HEK293 (cell line): ENCODE measurements around the gene RNF32.

ENCODE experiments used
- CTCF ChIA-PET: fragments of 350-600 bp; formaldehyde crosslinking; extraction: SDS; loops from one replicate; lab custom pipeline; 2021; ENCODE audit warnings: antibody characterized with exemption; lab: Yijun Ruan, JAX
- POLR2A ChIA-PET: fragments of 300-600 bp; formaldehyde crosslinking; extraction: SDS; loops from one replicate; lab custom pipeline; 2020; ENCODE audit warnings: antibody characterized with exemption, inconsistent platforms; lab: Yijun Ruan, JAX
- H3K27ac ChIP-seq: fragments of 200-500 bp; sonication (Bioruptor generic); 2 replicates; pipeline ENCODE4 v1.5.1; 2014; ENCODE audit warnings: low read depth, low read length, control low read depth, inconsistent platforms; ENCODE audit errors: extremely low read depth
- H3K36me3 ChIP-seq, 2 experiments: fragments of 200-500 bp in 1 of 2; sonication (Bioruptor generic) in 1 of 2; 1 replicate in 1 of 2; 2 replicates in 1 of 2; pipeline ENCODE4 v1.5.1; 2014 to 2017; ENCODE audit warnings: inconsistent platforms in 2 of 2, low read length in 2 of 2; ENCODE audit not compliant: control insufficient read depth in 2 of 2, insufficient read depth in 1 of 2
- H3K4me1 ChIP-seq: fragments of 200-500 bp; sonication (Bioruptor generic); 2 replicates; pipeline ENCODE4 v1.5.1; 2014; ENCODE audit warnings: mild to moderate bottlenecking, low read length, inconsistent platforms; ENCODE audit not compliant: control insufficient read depth, insufficient read depth
- H3K4me3 ChIP-seq: 2 replicates; pipeline ENCODE4 v1.5.1; 2011; ENCODE audit warnings: low read depth, mild to moderate bottlenecking, control low read depth, low read length, moderate library complexity
- H3K9me3 ChIP-seq: fragments of 200-500 bp; sonication (Bioruptor generic); 2 replicates; pipeline ENCODE4 v1.5.1; 2014; ENCODE audit warnings: low read depth, low read length, inconsistent platforms; ENCODE audit not compliant: control insufficient read depth, insufficient read depth
- EGR2 ChIP-seq: fragments of 450-650 bp; formaldehyde crosslinking; IDR thresholded peaks from 2 replicates; pipeline ENCODE4 v1.5.1; 2016; ENCODE audit warnings: low read depth, missing biosample characterization, missing genetic modification characterization
- FEZF1 ChIP-seq: fragments of 450-650 bp; formaldehyde crosslinking; IDR thresholded peaks from 2 replicates; pipeline ENCODE4 v1.5.1; 2016; ENCODE audit warnings: missing biosample characterization, missing genetic modification characterization
- GLI2 ChIP-seq: fragments of 450-650 bp; formaldehyde crosslinking; IDR thresholded peaks from 2 replicates; pipeline ENCODE4; 2017; ENCODE audit warnings: missing biosample characterization, missing genetic modification characterization, low read depth, borderline replicate concordance
- GLI4 ChIP-seq: fragments of 450-650 bp; formaldehyde crosslinking; IDR thresholded peaks from 2 replicates; pipeline ENCODE4 v1.5.1; 2016; ENCODE audit warnings: missing biosample characterization, missing genetic modification characterization
- REPIN1 ChIP-seq: fragments of 450-650 bp; formaldehyde crosslinking; IDR thresholded peaks from 2 replicates; pipeline ENCODE4 v1.5.1; 2017; ENCODE audit warnings: missing biosample characterization, missing genetic modification characterization, low read depth
- ZEB2 ChIP-seq: fragments of 450-650 bp; formaldehyde crosslinking; IDR thresholded peaks from 2 replicates; pipeline ENCODE4 v1.5.1; 2016; ENCODE audit warnings: missing biosample characterization, missing genetic modification characterization
- ZNF112 ChIP-seq: fragments of 450-650 bp; formaldehyde crosslinking; IDR thresholded peaks from 2 replicates; pipeline ENCODE4 v1.5.0; 2017; ENCODE audit warnings: missing biosample characterization, missing genetic modification characterization
- ZNF19 ChIP-seq: fragments of 450-650 bp; formaldehyde crosslinking; IDR thresholded peaks from 2 replicates; pipeline ENCODE4; 2016; ENCODE audit warnings: missing biosample characterization, missing genetic modification characterization, low read depth
- ZNF239 ChIP-seq: fragments of 450-650 bp; formaldehyde crosslinking; IDR thresholded peaks from 2 replicates; pipeline ENCODE4 v1.5.1; 2016; ENCODE audit warnings: missing biosample characterization, missing genetic modification characterization
- ZNF266 ChIP-seq: fragments of 450-650 bp; formaldehyde crosslinking; IDR thresholded peaks from 2 replicates; pipeline ENCODE4 v1.5.1; 2016; ENCODE audit warnings: missing biosample characterization, missing genetic modification characterization, low read depth
- ZNF529 ChIP-seq: fragments of 450-650 bp; formaldehyde crosslinking; IDR thresholded peaks from 2 replicates; pipeline ENCODE4 v1.5.1; 2017; ENCODE audit warnings: missing genetic modification characterization, missing biosample characterization; ENCODE audit not compliant: insufficient replicate concordance
- ZNF555 ChIP-seq: fragments of 450-650 bp; formaldehyde crosslinking; conservative IDR thresholded peaks from 2 replicates; pipeline ENCODE4 v1.5.1; 2017; ENCODE audit warnings: missing biosample characterization, mild to moderate bottlenecking, missing genetic modification characterization, inconsistent platforms
- ZNF670 ChIP-seq: fragments of 450-650 bp; formaldehyde crosslinking; IDR thresholded peaks from 2 replicates; pipeline ENCODE4 v1.5.1; 2016; ENCODE audit warnings: missing biosample characterization, missing genetic modification characterization, low read depth
- ZNF830 ChIP-seq: fragments of 450-650 bp; IDR thresholded peaks from 2 replicates; pipeline ENCODE4 v1.5.0; 2018; ENCODE audit warnings: missing biosample characterization, missing genetic modification characterization, low read depth, mild to moderate bottlenecking, moderate library complexity
- ZXDB ChIP-seq: fragments of 450-650 bp; formaldehyde crosslinking; IDR thresholded peaks from 2 replicates; pipeline ENCODE4 v1.5.1; 2016; ENCODE audit warnings: missing biosample characterization, missing genetic modification characterization
- TF ChIP-seq, protein P1 (sequence below): fragments of 450-650 bp; formaldehyde crosslinking; conservative IDR thresholded peaks from 2 replicates; pipeline ENCODE4 v1.5.1; 2016; ENCODE audit warnings: low read depth, missing biosample characterization, missing genetic modification characterization
- TF ChIP-seq, protein P2 (sequence below): fragments of 450-650 bp; formaldehyde crosslinking; IDR thresholded peaks from 2 replicates; pipeline ENCODE4; 2016; ENCODE audit warnings: missing biosample characterization, missing genetic modification characterization
- TF ChIP-seq, protein P3 (sequence below): fragments of 450-650 bp; formaldehyde crosslinking; IDR thresholded peaks from 2 replicates; pipeline ENCODE4 v1.5.1; 2016; ENCODE audit warnings: missing biosample characterization, missing genetic modification characterization
- TF ChIP-seq, protein P4 (sequence below): fragments of 450-650 bp; formaldehyde crosslinking; IDR thresholded peaks from 2 replicates; pipeline ENCODE4 v1.5.1; 2017; ENCODE audit warnings: missing biosample characterization, mild to moderate bottlenecking, missing genetic modification characterization, moderate library complexity
- TF ChIP-seq, protein P5 (sequence below): fragments of 450-650 bp; formaldehyde crosslinking; IDR thresholded peaks from 2 replicates; pipeline ENCODE4 v1.5.1; 2016; ENCODE audit warnings: missing biosample characterization, missing genetic modification characterization

Gene RNF32

DNA sequence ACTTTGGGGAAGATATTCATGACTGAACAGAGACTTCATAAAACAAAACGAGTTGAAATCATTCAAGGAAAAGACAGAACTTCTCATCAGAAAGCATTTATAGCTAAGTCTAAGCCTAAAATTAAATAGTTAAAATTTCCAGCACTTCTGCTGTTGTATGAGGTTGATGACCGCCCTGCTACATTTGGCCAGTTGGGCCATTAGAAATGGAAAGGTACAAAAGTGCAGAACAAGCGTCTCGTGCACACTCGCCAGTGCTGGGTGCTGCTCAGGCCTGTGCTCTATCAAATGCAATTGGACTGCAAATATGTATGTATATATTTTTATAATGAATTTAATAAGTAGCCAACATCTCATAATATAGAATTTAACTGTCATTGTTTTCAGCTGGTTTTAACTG lies 34.4 kb upstream of the RNF32 start (continued):
- TF ChIP-seq, protein P1, sequence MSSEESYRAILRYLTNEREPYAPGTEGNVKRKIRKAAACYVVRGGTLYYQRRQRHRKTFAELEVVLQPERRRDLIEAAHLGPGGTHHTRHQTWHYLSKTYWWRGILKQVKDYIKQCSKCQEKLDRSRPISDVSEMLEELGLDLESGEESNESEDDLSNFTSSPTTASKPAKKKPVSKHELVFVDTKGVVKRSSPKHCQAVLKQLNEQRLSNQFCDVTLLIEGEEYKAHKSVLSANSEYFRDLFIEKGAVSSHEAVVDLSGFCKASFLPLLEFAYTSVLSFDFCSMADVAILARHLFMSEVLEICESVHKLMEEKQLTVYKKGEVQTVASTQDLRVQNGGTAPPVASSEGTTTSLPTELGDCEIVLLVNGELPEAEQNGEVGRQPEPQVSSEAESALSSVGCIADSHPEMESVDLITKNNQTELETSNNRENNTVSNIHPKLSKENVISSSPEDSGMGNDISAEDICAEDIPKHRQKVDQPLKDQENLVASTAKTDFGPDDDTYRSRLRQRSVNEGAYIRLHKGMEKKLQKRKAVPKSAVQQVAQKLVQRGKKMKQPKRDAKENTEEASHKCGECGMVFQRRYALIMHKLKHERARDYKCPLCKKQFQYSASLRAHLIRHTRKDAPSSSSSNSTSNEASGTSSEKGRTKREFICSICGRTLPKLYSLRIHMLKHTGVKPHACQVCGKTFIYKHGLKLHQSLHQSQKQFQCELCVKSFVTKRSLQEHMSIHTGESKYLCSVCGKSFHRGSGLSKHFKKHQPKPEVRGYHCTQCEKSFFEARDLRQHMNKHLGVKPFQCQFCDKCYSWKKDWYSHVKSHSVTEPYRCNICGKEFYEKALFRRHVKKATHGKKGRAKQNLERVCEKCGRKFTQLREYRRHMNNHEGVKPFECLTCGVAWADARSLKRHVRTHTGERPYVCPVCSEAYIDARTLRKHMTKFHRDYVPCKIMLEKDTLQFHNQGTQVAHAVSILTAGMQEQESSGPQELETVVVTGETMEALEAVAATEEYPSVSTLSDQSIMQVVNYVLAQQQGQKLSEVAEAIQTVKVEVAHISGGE (tag by site-specific recombination) = no peak
- no peak for TF ChIP-seq ZNF19

DNA sequence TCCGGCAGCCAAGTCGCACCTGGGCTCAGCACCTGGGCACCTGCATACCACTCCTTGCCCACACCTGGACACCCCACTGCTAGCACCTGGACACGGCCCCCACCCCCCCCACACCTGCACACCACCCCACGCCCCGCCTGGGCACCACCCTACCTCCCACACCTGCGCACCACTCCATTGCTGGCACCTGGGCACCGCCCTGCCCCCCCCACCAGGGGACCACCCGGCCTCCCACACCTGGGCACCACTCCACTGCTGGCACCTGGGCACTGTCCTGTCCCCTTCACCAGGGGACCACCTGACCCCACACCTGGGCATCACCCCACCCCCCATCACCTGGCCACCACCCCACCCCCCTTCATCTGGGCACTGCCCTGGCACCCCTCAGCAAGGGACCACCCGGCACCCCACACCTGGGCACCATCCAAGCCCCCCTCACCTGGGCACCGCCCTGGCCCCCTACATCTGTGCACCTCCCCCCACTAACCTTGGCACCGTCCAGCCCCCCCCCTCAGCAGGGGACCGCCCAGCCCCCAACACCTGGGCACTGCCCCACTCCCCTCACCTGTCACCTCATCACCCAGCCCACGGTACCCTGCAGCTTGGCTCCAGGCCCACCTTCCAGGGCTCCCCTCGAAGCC lies 33.8 kb upstream of the RNF32 start:
- no peaks in the 10 kb centered on the region for H3K4me1 ChIP-seq
- POLR2A ChIA-PET = no interaction called here
- TF ChIP-seq ZXDB = no peak
- no peak for TF ChIP-seq ZNF266
- TF ChIP-seq, protein P2, sequence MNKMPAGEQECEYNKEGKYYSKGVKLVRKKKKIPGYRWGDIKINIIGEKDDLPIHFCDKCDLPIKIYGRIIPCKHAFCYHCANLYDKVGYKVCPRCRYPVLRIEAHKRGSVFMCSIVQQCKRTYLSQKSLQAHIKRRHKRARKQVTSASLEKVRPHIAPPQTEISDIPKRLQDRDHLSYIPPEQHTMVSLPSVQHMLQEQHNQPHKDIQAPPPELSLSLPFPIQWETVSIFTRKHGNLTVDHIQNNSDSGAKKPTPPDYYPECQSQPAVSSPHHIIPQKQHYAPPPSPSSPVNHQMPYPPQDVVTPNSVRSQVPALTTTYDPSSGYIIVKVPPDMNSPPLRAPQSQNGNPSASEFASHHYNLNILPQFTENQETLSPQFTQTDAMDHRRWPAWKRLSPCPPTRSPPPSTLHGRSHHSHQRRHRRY (tag by site-specific recombination) = no peak
- no peak for TF ChIP-seq ZNF239
- TF ChIP-seq, protein P3, sequence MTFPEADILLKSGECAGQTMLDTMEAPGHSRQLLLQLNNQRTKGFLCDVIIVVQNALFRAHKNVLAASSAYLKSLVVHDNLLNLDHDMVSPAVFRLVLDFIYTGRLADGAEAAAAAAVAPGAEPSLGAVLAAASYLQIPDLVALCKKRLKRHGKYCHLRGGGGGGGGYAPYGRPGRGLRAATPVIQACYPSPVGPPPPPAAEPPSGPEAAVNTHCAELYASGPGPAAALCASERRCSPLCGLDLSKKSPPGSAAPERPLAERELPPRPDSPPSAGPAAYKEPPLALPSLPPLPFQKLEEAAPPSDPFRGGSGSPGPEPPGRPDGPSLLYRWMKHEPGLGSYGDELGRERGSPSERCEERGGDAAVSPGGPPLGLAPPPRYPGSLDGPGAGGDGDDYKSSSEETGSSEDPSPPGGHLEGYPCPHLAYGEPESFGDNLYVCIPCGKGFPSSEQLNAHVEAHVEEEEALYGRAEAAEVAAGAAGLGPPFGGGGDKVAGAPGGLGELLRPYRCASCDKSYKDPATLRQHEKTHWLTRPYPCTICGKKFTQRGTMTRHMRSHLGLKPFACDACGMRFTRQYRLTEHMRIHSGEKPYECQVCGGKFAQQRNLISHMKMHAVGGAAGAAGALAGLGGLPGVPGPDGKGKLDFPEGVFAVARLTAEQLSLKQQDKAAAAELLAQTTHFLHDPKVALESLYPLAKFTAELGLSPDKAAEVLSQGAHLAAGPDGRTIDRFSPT = no peak
- no peak for TF ChIP-seq ZNF830 (tag by site-specific recombination)
- TF ChIP-seq ZNF555 (tag by site-specific recombination) = no peak
- TF ChIP-seq, protein P4, sequence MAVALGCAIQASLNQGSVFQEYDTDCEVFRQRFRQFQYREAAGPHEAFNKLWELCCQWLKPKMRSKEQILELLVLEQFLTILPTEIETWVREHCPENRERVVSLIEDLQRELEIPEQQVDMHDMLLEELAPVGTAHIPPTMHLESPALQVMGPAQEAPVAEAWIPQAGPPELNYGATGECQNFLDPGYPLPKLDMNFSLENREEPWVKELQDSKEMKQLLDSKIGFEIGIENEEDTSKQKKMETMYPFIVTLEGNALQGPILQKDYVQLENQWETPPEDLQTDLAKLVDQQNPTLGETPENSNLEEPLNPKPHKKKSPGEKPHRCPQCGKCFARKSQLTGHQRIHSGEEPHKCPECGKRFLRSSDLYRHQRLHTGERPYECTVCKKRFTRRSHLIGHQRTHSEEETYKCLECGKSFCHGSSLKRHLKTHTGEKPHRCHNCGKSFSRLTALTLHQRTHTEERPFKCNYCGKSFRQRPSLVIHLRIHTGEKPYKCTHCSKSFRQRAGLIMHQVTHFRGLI (tag by site-specific recombination) = no peak
- TF ChIP-seq REPIN1 (tag by site-specific recombination) = no peak
- no peak for TF ChIP-seq FEZF1
- TF ChIP-seq, protein P5, sequence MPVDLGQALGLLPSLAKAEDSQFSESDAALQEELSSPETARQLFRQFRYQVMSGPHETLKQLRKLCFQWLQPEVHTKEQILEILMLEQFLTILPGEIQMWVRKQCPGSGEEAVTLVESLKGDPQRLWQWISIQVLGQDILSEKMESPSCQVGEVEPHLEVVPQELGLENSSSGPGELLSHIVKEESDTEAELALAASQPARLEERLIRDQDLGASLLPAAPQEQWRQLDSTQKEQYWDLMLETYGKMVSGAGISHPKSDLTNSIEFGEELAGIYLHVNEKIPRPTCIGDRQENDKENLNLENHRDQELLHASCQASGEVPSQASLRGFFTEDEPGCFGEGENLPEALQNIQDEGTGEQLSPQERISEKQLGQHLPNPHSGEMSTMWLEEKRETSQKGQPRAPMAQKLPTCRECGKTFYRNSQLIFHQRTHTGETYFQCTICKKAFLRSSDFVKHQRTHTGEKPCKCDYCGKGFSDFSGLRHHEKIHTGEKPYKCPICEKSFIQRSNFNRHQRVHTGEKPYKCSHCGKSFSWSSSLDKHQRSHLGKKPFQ (tag by site-specific recombination) = no peak
- no peak for TF ChIP-seq EGR2 (tag by site-specific recombination)
- no peak for TF ChIP-seq ZNF670
- TF ChIP-seq GLI4 (tag by site-specific recombination) = no peak
- no peak for TF ChIP-seq ZNF112 (tag by site-specific recombination)
- TF ChIP-seq ZNF529 (tag by site-specific recombination) = no peak
- no peak for TF ChIP-seq GLI2 (tag by site-specific recombination)
- TF ChIP-seq ZEB2 = no peak
- TF ChIP-seq, all 188 proteins: peak for 0
- H3K4me3 ChIP-seq = no peak overlapping the region
- CTCF ChIA-PET = no interaction called here
- H3K36me3 ChIP-seq = no peaks in the 10 kb centered on the region
- H3K27ac ChIP-seq = no peak overlapping the region
- no peaks in the 10 kb centered on the region for H3K9me3 ChIP-seq
